Umbilical cord (tissue), 2 donors: ENCODE results near the gene NAP1L4. TPM values are rescaled to one million over a fixed set of nuclear protein-coding genes. Genes with fewer than 3 reads are reported as not detected.
"Not testable (repeated sequence)": the region's sequence is repeated elsewhere in the genome, so short reads cannot be mapped to it uniquely, and the experiment has no call there.

Experiments
- DNase-seq: peaks from one replicate; pipeline ENCODE4 v3.0.0-alpha.2; 2015; ENCODE audit warnings: low spot score
- total RNA-seq: library from RNA; depleted of rRNA; stranded (reverse); fragments of >200 nt; gene quantifications from one replicate; pipeline ENCODE4 v1.2.3, GENCODE V29; 2014; ENCODE audit warnings: low replicate concordance; ENCODE audit not compliant: insufficient read depth

The NAP1L4 gene
- total RNA-seq, 1 donor from 2014 or later = 91.0 TPM

GRCh38 chr11:2960139-2960538 lies 32.0 kb downstream of the NAP1L4 start:
- DNase-seq = no peak

GRCh38 chr11:2958251-2958650 lies 33.9 kb downstream of the NAP1L4 start:
- DNase-seq = no peak

- no peak for DNase-seq
Observed at GRCh38 chr11:2955906-2956476, 36.1 kb downstream of the NAP1L4 start.

- no peak for DNase-seq
Observed at GRCh38 chr11:2954263-2954662, 37.9 kb downstream of the NAP1L4 start.

GRCh38 chr11:2952290-2952689 lies 39.8 kb downstream of the NAP1L4 start:
- no peak for DNase-seq

GRCh38 chr11:2951231-2952110 lies 40.7 kb downstream of the NAP1L4 start:
- no peak for DNase-seq

- DNase-seq = no peak
Observed at GRCh38 chr11:2950825-2951224, 41.3 kb downstream of the NAP1L4 start.

- no peak for DNase-seq
Observed at GRCh38 chr11:2949920-2950319, 42.2 kb downstream of the NAP1L4 start.

GRCh38 chr11:2947744-2948143 lies 44.4 kb downstream of the NAP1L4 start:
- DNase-seq = no peak

GRCh38 chr11:2945757-2946287 lies 46.3 kb downstream of the NAP1L4 start:
- DNase-seq = no peak

GRCh38 chr11:2945031-2945756 lies 46.9 kb downstream of the NAP1L4 start:
- peak; percentile 91 for DNase-seq

GRCh38 chr11:2944530-2944929 lies 47.6 kb downstream of the NAP1L4 start:
- DNase-seq = no peak

- no peak for DNase-seq
Observed at GRCh38 chr11:2943711-2944118, 48.4 kb downstream of the NAP1L4 start.

- DNase-seq = no peak
Observed at GRCh38 chr11:2942872-2943710, 49.0 kb downstream of the NAP1L4 start.

- DNase-seq = no peak
Observed at GRCh38 chr11:2942447-2942846, 49.7 kb downstream of the NAP1L4 start.

GRCh38 chr11:2940921-2941821 lies 51.0 kb downstream of the NAP1L4 start:
- no peak for DNase-seq

- DNase-seq = no peak
Observed at GRCh38 chr11:2940147-2940920, 51.8 kb downstream of the NAP1L4 start.

GRCh38 chr11:2938458-2939418 lies 53.4 kb downstream of the NAP1L4 start:
- not testable (repeated sequence) for DNase-seq
